ENCODE data around the gene OR2T2.
"Not testable (repeated sequence)": the region's sequence is repeated elsewhere in the genome, so short reads cannot be mapped to it uniquely, and the experiment has no call there.

OR2T2 gene

GRCh38 chr1:248450466-248451145, 5.2 kb downstream of the OR2T2 start:
- DNase-seq (ENCODE audit: low read depth) = not testable (repeated sequence)

GRCh38 chr1:248453619-248454018, 8.2 kb downstream of the OR2T2 start:
- not testable (repeated sequence) for DNase-seq (ENCODE audit: low read depth)

GRCh38 chr1:248455045-248455444, 9.6 kb downstream of the OR2T2 start:
- not testable (repeated sequence) for DNase-seq (ENCODE audit: low read depth)

GRCh38 chr1:248456635-248457034, 11.2 kb downstream of the OR2T2 start:
- DNase-seq (ENCODE audit: low read depth) = not testable (repeated sequence)

- DNase-seq (ENCODE audit: low read depth) = not testable (repeated sequence)
Observed at GRCh38 chr1:248459117-248459516, 13.7 kb downstream of the OR2T2 start.

GRCh38 chr1:248471154-248471553, 25.7 kb downstream of the OR2T2 start:
- DNase-seq (ENCODE audit: low read depth) = no peak

GRCh38 chr1:248472111-248472510, 26.7 kb downstream of the OR2T2 start:
- not testable (repeated sequence) for DNase-seq (ENCODE audit: low read depth)

- not testable (repeated sequence) for DNase-seq (ENCODE audit: low read depth)
Observed at GRCh38 chr1:248473051-248473450, 27.6 kb downstream of the OR2T2 start, which contains the start of gene OR2T3. OR2T3 (plus strand) TSS chr1:248473351; CDS start chr1:248473351, 0 bp downstream.

- not testable (repeated sequence) for DNase-seq (ENCODE audit: low read depth)
Observed at GRCh38 chr1:248475660-248476059, 30.2 kb downstream of the OR2T2 start.

GRCh38 chr1:248481686-248482579, 36.5 kb downstream of the OR2T2 start:
- DNase-seq (ENCODE audit: low read depth) = not testable (repeated sequence)

GRCh38 chr1:248488289-248488688, 42.9 kb downstream of the OR2T2 start, which contains the start of gene OR2T5:
OR2T5 (plus strand) TSS chr1:248488589; CDS start chr1:248488589, 0 bp downstream.
- not testable (repeated sequence) for DNase-seq (ENCODE audit: low read depth)

GRCh38 chr1:248496661-248497060, 51.2 kb downstream of the OR2T2 start:
- not testable (repeated sequence) for DNase-seq (ENCODE audit: low read depth)

GRCh38 chr1:248500305-248501035, 55.0 kb downstream of the OR2T2 start:
- DNase-seq (ENCODE audit: low read depth) = not testable (repeated sequence)
